HepG2 (cell line): ENCODE results near the gene SLAMF9. TPM values are rescaled to one million over a fixed set of nuclear protein-coding genes. Genes with fewer than 3 reads are reported as not detected.

Source experiments
- AHR ChIP-seq: IDR thresholded peaks from 2 replicates; pipeline ENCODE4 v1.6.1; 2018; ENCODE audit warnings: missing genetic modification reagents, missing compliant biosample characterization
- CBFB ChIP-seq: sonication (generic); formaldehyde crosslinking; IDR thresholded peaks from 2 replicates; pipeline ENCODE4 v1.4.0; 2020; ENCODE audit warnings: missing genetic modification reagents
- HIVEP1 ChIP-seq: sonication (generic); formaldehyde crosslinking; IDR thresholded peaks from 2 replicates; pipeline ENCODE4 v1.4.0; 2020; ENCODE audit warnings: mild to moderate bottlenecking, missing genetic modification reagents
- HNRNPLL ChIP-seq: fragments of 200-400 bp; formaldehyde crosslinking; IDR thresholded peaks from 2 replicates; pipeline ENCODE4 v1.6.1; 2017; ENCODE audit warnings: mild to moderate bottlenecking, low read depth, low read length; ENCODE audit not compliant: poor library complexity, severe bottlenecking
- PHF5A ChIP-seq: IDR thresholded peaks from one replicate; pipeline ENCODE4 v1.6.1; 2018; ENCODE audit warnings: low read depth, missing genetic modification reagents; ENCODE audit not compliant: unreplicated experiment
- RARA ChIP-seq: IDR thresholded peaks from 2 replicates; pipeline ENCODE4 v1.6.1; 2016; ENCODE audit warnings: missing genetic modification reagents, missing compliant biosample characterization
- RXRA ChIP-seq: sonication (generic); formaldehyde crosslinking; IDR thresholded peaks from 2 replicates; pipeline ENCODE4 v1.5.1; 2020; ENCODE audit warnings: missing genetic modification reagents
- SMAD1 ChIP-seq: sonication (generic); formaldehyde crosslinking; IDR thresholded peaks from 2 replicates; pipeline ENCODE4 v1.4.0; 2020; ENCODE audit warnings: missing genetic modification reagents, low read depth, mild to moderate bottlenecking, borderline replicate concordance
- SMYD3 ChIP-seq: sonication (generic); formaldehyde crosslinking; IDR thresholded peaks from 2 replicates; pipeline ENCODE4 v1.8.1; 2023; ENCODE audit warnings: mild to moderate bottlenecking, missing genetic modification reagents
- SOX6 ChIP-seq, 2 experiments: fragments of 450-650 bp in 1 of 2; sonication (generic) in 1 of 2; formaldehyde crosslinking in 1 of 2; IDR thresholded peaks; 2 replicates each; pipeline versions ENCODE4 v1.4.0 to v1.6.1; 2017 to 2020; ENCODE audit warnings: antibody characterized with exemption in 1 of 2, mild to moderate bottlenecking in 1 of 2, missing genetic modification reagents in 1 of 2
- TRIM24 ChIP-seq: sonication (generic); formaldehyde crosslinking; IDR thresholded peaks from 2 replicates; pipeline ENCODE4 v1.8.0; 2022; ENCODE audit warnings: mild to moderate bottlenecking, missing genetic modification reagents
- ZBTB7B ChIP-seq: sonication (generic); formaldehyde crosslinking; IDR thresholded peaks from 2 replicates; pipeline ENCODE4 v1.4.0; 2020; ENCODE audit warnings: missing genetic modification reagents
- ZFP62 ChIP-seq: sonication (generic); formaldehyde crosslinking; IDR thresholded peaks from 2 replicates; pipeline ENCODE4 v1.4.0; 2020; ENCODE audit warnings: missing genetic modification reagents
- ZNF17 ChIP-seq: sonication (generic); formaldehyde crosslinking; IDR thresholded peaks from 2 replicates; pipeline ENCODE4 v1.5.0; 2020; ENCODE audit warnings: mild to moderate bottlenecking, missing genetic modification reagents
- ZNF317 ChIP-seq: sonication (generic); formaldehyde crosslinking; IDR thresholded peaks from 2 replicates; pipeline ENCODE4 v1.5.0; 2020; ENCODE audit warnings: mild to moderate bottlenecking, missing genetic modification reagents
- ZNF563 ChIP-seq: sonication (generic); formaldehyde crosslinking; IDR thresholded peaks from 2 replicates; pipeline ENCODE4 v1.8.0; 2022; ENCODE audit warnings: mild to moderate bottlenecking, moderate library complexity, missing genetic modification reagents
- ZNF605 ChIP-seq: sonication (generic); formaldehyde crosslinking; IDR thresholded peaks from 2 replicates; pipeline ENCODE4 v1.8.0; 2022; ENCODE audit warnings: mild to moderate bottlenecking, missing genetic modification reagents
- polyA plus RNA-seq, 8 experiments: library from polyadenylated mRNA; depleted of rRNA in 3 of 8; stranded (reverse) in 7 of 8; unstranded in 1 of 8; fragments of >200 nt; fragmentation: Illumina TruSeq in 4 of 8; extraction: Trizol in 4 of 8; gene quantifications; 2 replicates each; pipeline versions ENCODE4 v1.2.1 to v1.2.3, GENCODE V29; 2011 to 2016; ENCODE audit warnings: low read depth in 4 of 8, missing spikeins in 1 of 8, mixed read lengths in 1 of 8; ENCODE audit not compliant: insufficient read depth in 1 of 8
- total RNA-seq, 5 experiments: library from RNA; depleted of rRNA; stranded (reverse); fragments of >200 nt; fragmentation: Illumina TruSeq; extraction: Trizol; gene quantifications; 2 replicates each; pipeline ENCODE4 v1.2.3, GENCODE V29; 2016; ENCODE audit warnings: low read depth in 1 of 5
- TF ChIP-seq, protein P1 (sequence below): IDR thresholded peaks from 2 replicates; pipeline ENCODE4 v1.6.1; 2012; ENCODE audit warnings: inconsistent platforms
- TF ChIP-seq, protein P2 (sequence below): sonication (generic); formaldehyde crosslinking; IDR thresholded peaks from 2 replicates; pipeline ENCODE4 v1.4.0; 2020; ENCODE audit warnings: low read depth, mild to moderate bottlenecking, missing genetic modification reagents
- TF ChIP-seq, protein P3 (sequence below): sonication (generic); formaldehyde crosslinking; IDR thresholded peaks from 2 replicates; pipeline ENCODE4; 2020; ENCODE audit warnings: missing genetic modification reagents, mild to moderate bottlenecking, borderline replicate concordance
- TF ChIP-seq, protein P4 (sequence below): sonication (generic); formaldehyde crosslinking; IDR thresholded peaks from 2 replicates; pipeline ENCODE4 v1.8.1; 2023; ENCODE audit warnings: mild to moderate bottlenecking, inconsistent platforms, moderate library complexity, missing genetic modification reagents, borderline replicate concordance
- TF ChIP-seq, protein P5 (sequence below): sonication (generic); formaldehyde crosslinking; IDR thresholded peaks from 2 replicates; pipeline ENCODE4 v1.9.0; 2022; ENCODE audit warnings: missing genetic modification reagents, mild to moderate bottlenecking, borderline replicate concordance

SLAMF9 gene
- total and polyA plus RNA-seq, 2 of the 13 experiments (the other 11 are each of a cell fraction or from before 2014, with no cell fraction given), result 0.82 TPM; not detected in 1

DNA sequence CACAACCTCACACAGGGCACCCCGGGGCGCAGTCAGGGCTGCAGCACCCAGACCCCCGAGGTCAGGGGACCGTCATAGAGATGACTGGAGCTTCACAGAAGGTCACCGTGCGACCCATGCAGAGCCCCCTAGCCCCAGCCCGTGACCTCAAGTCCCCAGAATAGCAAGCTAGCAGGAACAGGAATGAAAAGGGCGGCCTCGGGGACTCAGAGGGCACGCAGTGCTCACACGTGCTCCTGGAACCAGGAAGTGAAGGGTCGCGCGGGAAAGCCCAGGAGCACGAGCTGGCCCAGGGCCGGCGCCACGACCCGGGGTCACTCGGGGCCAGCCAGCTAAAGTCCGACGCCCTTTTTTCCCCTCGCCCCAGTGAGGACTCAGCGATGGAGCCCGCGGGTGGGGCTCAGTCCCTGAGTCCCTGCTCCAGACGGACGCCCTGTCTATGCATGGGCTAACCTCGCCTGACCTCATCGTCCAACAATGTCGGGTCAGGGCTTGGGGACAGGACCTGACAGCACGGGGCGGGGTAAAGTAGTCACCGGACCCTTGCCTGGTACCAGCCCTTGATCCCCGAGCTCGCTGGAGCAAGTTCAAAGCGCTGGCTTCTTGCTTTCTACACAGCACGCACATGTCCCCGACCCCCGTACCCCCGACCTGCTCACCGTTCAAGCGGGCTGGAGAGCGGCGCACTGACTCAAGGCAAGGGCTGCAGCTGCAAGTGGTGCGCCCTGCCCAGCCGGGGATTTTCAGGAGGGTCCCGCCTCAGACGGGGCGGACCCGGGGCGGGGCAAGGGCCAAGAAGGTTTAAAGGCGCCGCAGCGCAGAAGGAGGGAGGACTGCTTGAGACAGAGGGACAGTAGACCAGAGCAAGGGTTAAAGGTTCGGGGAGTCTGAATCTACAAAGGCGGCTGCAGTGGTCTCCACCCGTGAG lies 29.0 kb downstream of the SLAMF9 start, which contains the start of gene TAGLN2 (continued):
- TF ChIP-seq ZBTB7B (CRISPR knock-in tag) (peak; percentile 53; the same call in 1 of the 2 replicates), AHR (CRISPR knock-in tag) (0 out of 2 replicates have a peak, but pooled peaks have one; percentile 26), ZNF17 (CRISPR knock-in tag) (no peak), ZNF317 (no peak), ZFP62 (CRISPR knock-in tag) (no peak), HNRNPLL (peak; percentile 24), SMAD1 (CRISPR knock-in tag) (peak; percentile 27; the same call in 1 of the 2 replicates), ZNF563 (CRISPR knock-in tag) (peak; percentile 47; the same call in 1 of the 2 replicates), CBFB (no peak), HIVEP1 (CRISPR knock-in tag) (0 out of 2 replicates have a peak, but pooled peaks have one; percentile 27), SOX6 (IDR thresholded peaks at IDR 0.05) (no peak), SOX6 (CRISPR knock-in tag; IDR thresholded peaks at IDR 0.05) (0 out of 2 replicates have a peak, but pooled peaks have one; percentile 10), PHF5A (CRISPR knock-in tag) (no peak), RARA (CRISPR knock-in tag) (peak; percentile 74), TRIM24 (CRISPR knock-in tag) (no peak), ZNF605 (CRISPR knock-in tag) (0 out of 2 replicates have a peak, but pooled peaks have one; percentile 57), RXRA (CRISPR knock-in tag) (peak; percentile 83), SMYD3 (no peak)
- TF ChIP-seq, protein P1, sequence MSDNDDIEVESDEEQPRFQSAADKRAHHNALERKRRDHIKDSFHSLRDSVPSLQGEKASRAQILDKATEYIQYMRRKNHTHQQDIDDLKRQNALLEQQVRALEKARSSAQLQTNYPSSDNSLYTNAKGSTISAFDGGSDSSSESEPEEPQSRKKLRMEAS, result peak; percentile 89
- TF ChIP-seq, protein P2, sequence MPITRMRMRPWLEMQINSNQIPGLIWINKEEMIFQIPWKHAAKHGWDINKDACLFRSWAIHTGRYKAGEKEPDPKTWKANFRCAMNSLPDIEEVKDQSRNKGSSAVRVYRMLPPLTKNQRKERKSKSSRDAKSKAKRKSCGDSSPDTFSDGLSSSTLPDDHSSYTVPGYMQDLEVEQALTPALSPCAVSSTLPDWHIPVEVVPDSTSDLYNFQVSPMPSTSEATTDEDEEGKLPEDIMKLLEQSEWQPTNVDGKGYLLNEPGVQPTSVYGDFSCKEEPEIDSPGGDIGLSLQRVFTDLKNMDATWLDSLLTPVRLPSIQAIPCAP (CRISPR knock-in tag), result no peak
- TF ChIP-seq, protein P3, sequence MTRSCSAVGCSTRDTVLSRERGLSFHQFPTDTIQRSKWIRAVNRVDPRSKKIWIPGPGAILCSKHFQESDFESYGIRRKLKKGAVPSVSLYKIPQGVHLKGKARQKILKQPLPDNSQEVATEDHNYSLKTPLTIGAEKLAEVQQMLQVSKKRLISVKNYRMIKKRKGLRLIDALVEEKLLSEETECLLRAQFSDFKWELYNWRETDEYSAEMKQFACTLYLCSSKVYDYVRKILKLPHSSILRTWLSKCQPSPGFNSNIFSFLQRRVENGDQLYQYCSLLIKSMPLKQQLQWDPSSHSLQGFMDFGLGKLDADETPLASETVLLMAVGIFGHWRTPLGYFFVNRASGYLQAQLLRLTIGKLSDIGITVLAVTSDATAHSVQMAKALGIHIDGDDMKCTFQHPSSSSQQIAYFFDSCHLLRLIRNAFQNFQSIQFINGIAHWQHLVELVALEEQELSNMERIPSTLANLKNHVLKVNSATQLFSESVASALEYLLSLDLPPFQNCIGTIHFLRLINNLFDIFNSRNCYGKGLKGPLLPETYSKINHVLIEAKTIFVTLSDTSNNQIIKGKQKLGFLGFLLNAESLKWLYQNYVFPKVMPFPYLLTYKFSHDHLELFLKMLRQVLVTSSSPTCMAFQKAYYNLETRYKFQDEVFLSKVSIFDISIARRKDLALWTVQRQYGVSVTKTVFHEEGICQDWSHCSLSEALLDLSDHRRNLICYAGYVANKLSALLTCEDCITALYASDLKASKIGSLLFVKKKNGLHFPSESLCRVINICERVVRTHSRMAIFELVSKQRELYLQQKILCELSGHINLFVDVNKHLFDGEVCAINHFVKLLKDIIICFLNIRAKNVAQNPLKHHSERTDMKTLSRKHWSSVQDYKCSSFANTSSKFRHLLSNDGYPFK, result 0 out of 2 replicates have a peak, but pooled peaks have one; percentile 22
- TF ChIP-seq, protein P4, sequence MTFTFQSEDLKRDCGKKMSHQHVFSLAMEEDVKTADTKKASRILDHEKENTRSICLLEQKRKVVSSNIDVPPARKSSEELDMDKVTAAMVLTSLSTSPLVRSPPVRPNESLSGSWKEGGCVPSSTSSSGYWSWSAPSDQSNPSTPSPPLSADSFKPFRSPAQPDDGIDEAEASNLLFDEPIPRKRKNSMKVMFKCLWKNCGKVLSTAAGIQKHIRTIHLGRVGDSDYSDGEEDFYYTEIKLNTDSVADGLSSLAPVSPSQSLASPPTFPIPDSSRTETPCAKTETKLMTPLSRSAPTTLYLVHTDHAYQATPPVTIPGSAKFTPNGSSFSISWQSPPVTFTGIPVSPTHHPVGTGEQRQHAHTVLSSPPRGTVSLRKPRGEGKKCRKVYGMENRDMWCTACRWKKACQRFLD, result no peak
- TF ChIP-seq, protein P5, sequence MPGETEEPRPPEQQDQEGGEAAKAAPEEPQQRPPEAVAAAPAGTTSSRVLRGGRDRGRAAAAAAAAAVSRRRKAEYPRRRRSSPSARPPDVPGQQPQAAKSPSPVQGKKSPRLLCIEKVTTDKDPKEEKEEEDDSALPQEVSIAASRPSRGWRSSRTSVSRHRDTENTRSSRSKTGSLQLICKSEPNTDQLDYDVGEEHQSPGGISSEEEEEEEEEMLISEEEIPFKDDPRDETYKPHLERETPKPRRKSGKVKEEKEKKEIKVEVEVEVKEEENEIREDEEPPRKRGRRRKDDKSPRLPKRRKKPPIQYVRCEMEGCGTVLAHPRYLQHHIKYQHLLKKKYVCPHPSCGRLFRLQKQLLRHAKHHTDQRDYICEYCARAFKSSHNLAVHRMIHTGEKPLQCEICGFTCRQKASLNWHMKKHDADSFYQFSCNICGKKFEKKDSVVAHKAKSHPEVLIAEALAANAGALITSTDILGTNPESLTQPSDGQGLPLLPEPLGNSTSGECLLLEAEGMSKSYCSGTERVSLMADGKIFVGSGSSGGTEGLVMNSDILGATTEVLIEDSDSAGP (CRISPR knock-in tag), result peak; percentile 97
